GM12878 (cell line): ENCODE measurements around the gene POP5. TPM values are rescaled to one million over a fixed set of nuclear protein-coding genes. Genes with fewer than 3 reads are reported as not detected.

Experiments
- ATAC-seq: fragments of 200-7000 bp; cut with Tn5 transposase; 3 replicates; pipeline ENCODE4 v1.9.1; 2020; ENCODE audit warnings: mild to moderate bottlenecking, moderate library complexity
- BruUV-seq: library from RNA; stranded (reverse); fragments of 400-500 nt; replicated peaks from 2 replicates; lab custom pipeline; 2021; lab: Mats Ljungman, UMichigan
- CTCF ChIA-PET: fragments of 300-600 bp; sonication (Branson Sonifier 250); formaldehyde crosslinking; extraction: SDS; loops from one replicate; lab custom pipeline; 2021; ENCODE audit warnings: inconsistent platforms; lab: Yijun Ruan, JAX
- POLR2A ChIA-PET: fragments of 350-600 bp; formaldehyde crosslinking; extraction: SDS; loops from one replicate; lab custom pipeline; 2021; ENCODE audit warnings: inconsistent platforms; lab: Charles Lee
- RAD21 ChIA-PET: fragments of 300-600 bp; sonication (Branson Sonifier 250); formaldehyde crosslinking; loops from one replicate; lab custom pipeline; 2023; ENCODE audit warnings: antibody characterized with exemption; ENCODE audit not compliant: unreplicated experiment; lab: Charles Lee
- SMC1A ChIA-PET: fragments of 300-600 bp; sonication (Branson Sonifier 250); formaldehyde crosslinking; loops from one replicate; lab custom pipeline; 2023; ENCODE audit not compliant: unreplicated experiment, uncharacterized antibody; lab: Charles Lee
- DNase-seq: peaks from one replicate; pipeline ENCODE4 v3.0.0-alpha.2; 2011; ENCODE audit warnings: low read depth, low spot score
- FAIRE-seq: peaks from 3 replicates; lab custom pipeline; 2011; peaks lifted over from hg19 to GRCh38; lab: Jason Lieb, UNC
- H2AFZ ChIP-seq: 2 replicates; pipeline ENCODE4 v1.6.0; 2011; ENCODE audit warnings: low read depth, low read length, control low read depth; ENCODE audit not compliant: control insufficient read depth
- H3K27ac ChIP-seq: 2 replicates; pipeline ENCODE4 v1.5.1; 2011; ENCODE audit warnings: control low read depth; ENCODE audit not compliant: control insufficient read depth, insufficient read depth
- H3K27me3 ChIP-seq, 2 experiments: replicated peaks in 1 of 2; 2 replicates each; pipeline versions ENCODE4 v1.6.0 to v1.6.1; 2011; ENCODE audit warnings: low read length in 1 of 2; ENCODE audit not compliant: control insufficient read depth in 2 of 2, insufficient read depth in 2 of 2
- H3K36me3 ChIP-seq, 2 experiments: 2 replicates each; pipeline ENCODE4 v1.5.1; 2011; ENCODE audit warnings: low read length in 1 of 2; ENCODE audit not compliant: control insufficient read depth in 2 of 2, insufficient read depth in 2 of 2
- H3K4me1 ChIP-seq: 2 replicates; pipeline ENCODE4 v1.6.1; 2011; ENCODE audit warnings: mild to moderate bottlenecking, low read length, moderate library complexity, mixed read lengths; ENCODE audit not compliant: control insufficient read depth, insufficient read depth
- H3K4me2 ChIP-seq: 2 replicates; pipeline ENCODE4 v1.6.0; 2011; ENCODE audit warnings: control low read depth; ENCODE audit not compliant: control insufficient read depth, insufficient read depth
- H3K4me3 ChIP-seq: fragments of 200-600 bp; sonication (generic); 2 replicates; pipeline ENCODE4 v1.5.1; 2016
- H3K79me2 ChIP-seq: 2 replicates; pipeline ENCODE4 v1.6.0; 2011; ENCODE audit warnings: low read length; ENCODE audit not compliant: control insufficient read depth, insufficient read depth
- H3K9ac ChIP-seq: 2 replicates; pipeline ENCODE4 v1.8.0; 2011; ENCODE audit warnings: low read length, control low read depth, mixed read lengths; ENCODE audit not compliant: control insufficient read depth, insufficient read depth
- H3K9me3 ChIP-seq: replicated peaks from 3 replicates; pipeline ENCODE4 v1.5.1; 2011; ENCODE audit warnings: mild to moderate bottlenecking, low read length; ENCODE audit not compliant: control insufficient read depth, insufficient read depth
- H4K20me1 ChIP-seq: 2 replicates; pipeline ENCODE4 v1.6.0; 2011; ENCODE audit not compliant: control insufficient read depth, insufficient read depth
- ATF7 ChIP-seq: fragments of 450-650 bp; IDR thresholded peaks from 2 replicates; pipeline ENCODE4 v1.6.1; 2016; ENCODE audit warnings: low read depth, mild to moderate bottlenecking
- NBN ChIP-seq: fragments of 450-650 bp; IDR thresholded peaks from 2 replicates; pipeline ENCODE4 v1.6.1; 2016
- RAD21 ChIP-seq: IDR thresholded peaks from 2 replicates; pipeline ENCODE4 v1.6.1; 2011; ENCODE audit warnings: mild to moderate bottlenecking, low read depth, low read length, moderate library complexity; ENCODE audit not compliant: insufficient read depth
- SIN3A ChIP-seq: IDR thresholded peaks from 2 replicates; pipeline ENCODE4 v1.6.1; 2012; ENCODE audit warnings: low read depth, low read length, improper control_type of control experiment
- SMC3 ChIP-seq: IDR thresholded peaks from 2 replicates; pipeline ENCODE4 v1.6.1; 2011; ENCODE audit warnings: low read length, improper control_type of control experiment, borderline replicate concordance
- WGBS: methylation state at CpG from one replicate; pipeline ENCODE4 v1.1.6; 2016; ENCODE audit warnings: low lambda C conversion rate; ENCODE audit not compliant: insufficient replicate concordance, insufficient coverage; ENCODE audit errors: missing lambda C conversion rate; 5-methylcytosine and 5-hydroxymethylcytosine counted together
- in situ Hi-C: fragments of 300-500 bp; cut with MboI; formaldehyde crosslinking; loops from 9 replicates; pipeline ENCODE4 v1.14.3; 2018; ENCODE audit warnings: mixed read lengths
- intact Hi-C: fragments of 100-400 bp; cut with micrococcal nuclease; formaldehyde crosslinking; loops from one replicate; pipeline ENCODE4 v1.14.2; 2022; ENCODE audit not compliant: unreplicated experiment
- polyA plus RNA-seq, 11 experiments: library from polyadenylated mRNA; depleted of rRNA in 4 of 11; unstranded in 6 of 11; stranded (reverse) in 5 of 11; fragments of >200 nt; fragmentation: Nextera tagmentation in 4 of 11; fragmentation: Illumina TruSeq in 1 of 11; extraction: Ambion mirVana in 4 of 11; extraction: Trizol in 1 of 11; gene quantifications; 1 replicate in 1 of 11; 2 replicates in 10 of 11; pipeline versions ENCODE4 v1.2.1 to v1.2.3, GENCODE V29; 2011 to 2016; ENCODE audit warnings: inconsistent platforms in 2 of 11, missing spikeins in 2 of 11, low read depth in 1 of 11
- total RNA-seq, 4 experiments: library from RNA; depleted of rRNA in 3 of 4; stranded (reverse); fragments of >200 nt in 3 of 4; fragmentation: Illumina TruSeq in 1 of 4; extraction: Trizol in 1 of 4; gene quantifications; 2 replicates each; pipeline versions ENCODE4 v1.2.1 to v1.2.3, GENCODE V29; 2013 to 2021

The POP5 gene
- total and polyA plus RNA-seq, 10 of the 15 experiments (the other 5 are each of a cell fraction or from before 2014, with no cell fraction given), result 50.3 to 234 (median 83.7) TPM

DNA sequence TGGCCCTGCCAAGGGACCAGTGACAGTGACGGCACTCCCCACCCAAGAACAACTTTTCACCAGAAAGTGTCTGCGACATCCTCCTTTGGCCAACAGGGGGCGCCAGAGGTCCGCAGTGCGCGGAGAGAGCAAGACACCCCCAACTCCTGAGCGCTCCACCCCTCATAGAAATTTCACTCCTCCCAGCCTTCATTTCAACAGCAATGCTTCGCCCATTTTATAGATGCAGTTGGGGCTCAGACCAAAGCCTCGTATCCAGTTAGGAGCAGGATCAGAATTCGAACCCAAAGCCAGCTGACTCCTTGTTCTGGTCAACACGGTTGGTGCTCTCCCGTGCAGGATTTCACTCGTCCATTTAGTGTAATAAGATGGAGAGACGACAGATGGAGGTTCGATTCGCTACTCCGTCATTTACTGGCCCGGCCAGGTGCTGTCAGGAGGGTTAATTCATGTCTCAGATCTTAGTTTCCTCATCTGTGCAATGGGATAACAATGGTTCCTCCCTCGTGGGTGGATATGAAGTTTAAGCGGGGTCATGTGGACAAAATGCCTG is 2.4 kb upstream of the POP5 start (continued):
- TF ChIP-seq RAD21 (peak; percentile 87), SMC3 (peak; percentile 73)

DNA sequence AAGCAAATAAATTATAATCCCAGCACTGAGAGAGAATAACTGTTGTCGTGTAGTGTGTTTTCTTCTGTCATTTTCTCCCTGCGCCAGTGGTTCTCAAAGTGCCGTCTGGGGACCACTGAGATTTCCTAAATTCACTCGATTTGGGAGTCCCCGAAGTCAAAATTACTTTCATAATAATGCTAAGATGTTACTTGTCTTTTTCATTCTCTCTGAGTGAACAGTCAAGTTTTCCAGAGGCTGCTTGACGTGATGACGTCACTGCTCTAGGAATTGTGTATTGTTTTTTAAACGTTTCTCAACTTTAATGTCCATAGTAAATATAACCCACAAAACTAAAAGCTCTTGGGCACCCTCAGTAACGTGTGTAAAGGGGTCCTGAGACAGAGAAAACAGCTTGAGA is 796 bp upstream of the POP5 start:
- Histone ChIP-seq H3K79me2 (peaks cover 7% of the 10 kb centered on the region), H3K4me3 (peak overlapping the region; percentile 91), H3K27ac (peak overlapping the region; percentile 14; the same call in 1 of the 2 replicates), H3K27me3 (no peaks in the 10 kb centered on the region; a peak in 1 of 4 replicates), H3K36me3 (peaks cover 2 to 16% of the 10 kb centered on the region in 2 experiments; a peak in 3 of 4 replicates), H4K20me1 (no peaks in the 10 kb centered on the region), H3K9me3 (no peaks in the 10 kb centered on the region), H3K4me1 (peaks cover 11% of the 10 kb centered on the region), H3K4me2 (peak overlapping the region; percentile 91), H3K9ac (peak overlapping the region; percentile 38), H2AFZ (peak overlapping the region; percentile 95)
- intact Hi-C loops (loop anchor here (2.0 to 5.0 kb wide), 7 partner anchors 65 to 515 kb away; partner anchors contain the start of genes MLEC and SPPL3), in situ Hi-C loops (loop anchor here (5.0 kb wide), 1 partner anchor 130 kb away; the partner anchor contains the start of gene UNC119B)
- ChIA-PET POLR2A (interaction anchor here (0.6 to 2.1 kb wide), 8 partner anchors 31 to 424 kb away, joined by 3 to 14 read pairs (median 4); partner anchors contain the start of genes MLEC and RNU4-2), RAD21 (interaction anchor here (0.6 to 5.0 kb wide), 14 partner anchors 15 to 528 kb away, joined by 3 to 57 read pairs (median 6); partner anchors contain the start of genes ACADS, DYNLL1 and MLEC), SMC1A (interaction anchor here (0.7 to 5.4 kb wide), 23 partner anchors 10 to 528 kb away, joined by 3 to 40 read pairs (median 5); partner anchors contain the start of genes C12orf43, COX6A1, MLEC and PLA2G1B), CTCF (interaction anchor here (0.5 to 6.5 kb wide), 42 partner anchors 10 to 1777 kb away, joined by 3 to 104 read pairs (median 6); partner anchors contain the start of genes ACADS, COX6A1, HNF1A and UNC119B)
- TF ChIP-seq NBN, result 0 out of 2 replicates have a peak, but pooled peaks have one; percentile 28
- no peak for TF ChIP-seq SMC3
- TF ChIP-seq ATF7, result peak; percentile 92
- 0 out of 2 replicates have a peak, but pooled peaks have one; percentile 34 for TF ChIP-seq SIN3A
- DNase-seq, result no peak
- FAIRE-seq, result no peak
- ATAC-seq, result no peak
- BruUV-seq, result no TSS peak
- under 1% methylated on average over 9 of the region's 9 CpGs for WGBS
